H9 (cell line): ENCODE data around the gene LGALS9. TPM values are rescaled to one million over a fixed set of nuclear protein-coding genes. Genes with fewer than 3 reads are reported as not detected.

Source experiments
- DNase-seq: peaks from one replicate; pipeline ENCODE4 v3.0.0-alpha.2; 2017
- H2AFZ ChIP-seq: one replicate; pipeline ENCODE4 v1.6.1; 2013; ENCODE audit warnings: mild to moderate bottlenecking, low read length, control low read depth, moderate library complexity
- H2AK5ac ChIP-seq: 2 replicates; pipeline ENCODE4 v1.6.1; 2013; ENCODE audit warnings: low read length, control low read depth, mixed read lengths; ENCODE audit not compliant: insufficient read length
- H2BK120ac ChIP-seq: one replicate; pipeline ENCODE4 v1.6.1; 2013; ENCODE audit warnings: low read depth, mild to moderate bottlenecking, low read length, control low read depth, inconsistent platforms; ENCODE audit not compliant: poor library complexity, severe bottlenecking
- H2BK12ac ChIP-seq: 2 replicates; pipeline ENCODE4 v1.6.1; 2013; ENCODE audit warnings: low read length, control low read depth, mixed read lengths, low read depth; ENCODE audit not compliant: insufficient read length
- H2BK15ac ChIP-seq: 2 replicates; pipeline ENCODE4 v1.6.1; 2013; ENCODE audit warnings: low read depth, low read length, control low read depth
- H2BK20ac ChIP-seq: one replicate; pipeline ENCODE4 v1.6.1; 2013; ENCODE audit warnings: low read depth, mild to moderate bottlenecking, low read length, control low read depth, inconsistent platforms; ENCODE audit not compliant: poor library complexity, severe bottlenecking
- H2BK5ac ChIP-seq: 2 replicates; pipeline ENCODE4 v1.6.1; 2013; ENCODE audit warnings: low read length, control low read depth, mixed read lengths; ENCODE audit not compliant: insufficient read length
- H3K14ac ChIP-seq: 2 replicates; pipeline ENCODE4 v1.6.1; 2013; ENCODE audit warnings: low read length, control low read depth; ENCODE audit not compliant: insufficient read depth
- H3K18ac ChIP-seq: 2 replicates; pipeline ENCODE4 v1.6.1; 2013; ENCODE audit warnings: low read depth, mild to moderate bottlenecking, mixed read lengths, low read length, control low read depth; ENCODE audit not compliant: insufficient read length
- H3K23ac ChIP-seq: 2 replicates; pipeline ENCODE4 v1.6.1; 2013; ENCODE audit warnings: low read length, control low read depth, mixed read lengths, low read depth; ENCODE audit not compliant: insufficient read length
- H3K23me2 ChIP-seq: 2 replicates; pipeline ENCODE4 v1.6.1; 2013; ENCODE audit warnings: low read depth, mild to moderate bottlenecking, mixed read lengths, low read length, control low read depth; ENCODE audit not compliant: insufficient read length, poor library complexity, severe bottlenecking
- H3K27ac ChIP-seq: 2 replicates; pipeline ENCODE4 v1.5.1; 2013; ENCODE audit warnings: low read length, control low read depth, mixed read lengths, low read depth; ENCODE audit not compliant: insufficient read length
- H3K27me3 ChIP-seq: 2 replicates; pipeline ENCODE4 v1.6.1; 2013; ENCODE audit warnings: low read length, control low read depth, inconsistent platforms; ENCODE audit not compliant: insufficient read depth
- H3K4ac ChIP-seq: 2 replicates; pipeline ENCODE4 v1.6.1; 2013; ENCODE audit warnings: low read depth, mild to moderate bottlenecking, control low read depth, inconsistent platforms, low read length, moderate library complexity
- H3K4me1 ChIP-seq: 2 replicates; pipeline ENCODE4 v1.6.1; 2013; ENCODE audit warnings: low read length, control low read depth, inconsistent platforms; ENCODE audit not compliant: insufficient read depth
- H3K4me2 ChIP-seq: 2 replicates; pipeline ENCODE4 v1.6.1; 2013; ENCODE audit warnings: low read length, control low read depth, mixed read lengths; ENCODE audit not compliant: insufficient read length, insufficient read depth
- H3K56ac ChIP-seq: 2 replicates; pipeline ENCODE4 v1.6.1; 2013; ENCODE audit warnings: low read depth, mild to moderate bottlenecking, mixed read lengths, low read length, control low read depth; ENCODE audit not compliant: insufficient read length
- H3K79me1 ChIP-seq: 2 replicates; pipeline ENCODE4 v1.6.1; 2013; ENCODE audit warnings: low read depth, mild to moderate bottlenecking, moderate library complexity, low read length, control low read depth, inconsistent platforms; ENCODE audit not compliant: insufficient read depth, poor library complexity, severe bottlenecking
- H3K79me2 ChIP-seq: 2 replicates; pipeline ENCODE4 v1.6.1; 2013; ENCODE audit warnings: low read length, control low read depth, inconsistent platforms; ENCODE audit not compliant: insufficient read depth
- H3K9ac ChIP-seq: 2 replicates; pipeline ENCODE4 v1.6.1; 2013; ENCODE audit warnings: low read length, control low read depth, mixed read lengths; ENCODE audit not compliant: insufficient read length; ENCODE audit errors: extremely low read depth
- H3K9me3 ChIP-seq: one replicate; pipeline ENCODE4 v1.6.1; 2013; ENCODE audit warnings: low read depth, low read length, inconsistent platforms; ENCODE audit not compliant: control insufficient read depth
- H3T11ph ChIP-seq: one replicate; pipeline ENCODE4 v1.6.1; 2013; ENCODE audit warnings: mild to moderate bottlenecking, low read length, control low read depth, inconsistent platforms
- H4K20me1 ChIP-seq: one replicate; pipeline ENCODE4 v1.6.1; 2013; ENCODE audit not compliant: control insufficient read depth, insufficient read length, insufficient read depth
- H4K5ac ChIP-seq: 2 replicates; pipeline ENCODE4 v1.6.1; 2013; ENCODE audit warnings: low read depth, mild to moderate bottlenecking, mixed read lengths, low read length, control low read depth; ENCODE audit not compliant: insufficient read length
- H4K8ac ChIP-seq: replicated peaks from 2 replicates; pipeline ENCODE4 v1.6.1; 2013; ENCODE audit warnings: low read length, control low read depth, mixed read lengths, low read depth; ENCODE audit not compliant: insufficient read length
- H4K91ac ChIP-seq: 2 replicates; pipeline ENCODE4 v1.6.1; 2013; ENCODE audit warnings: low read depth, mild to moderate bottlenecking, moderate library complexity, mixed read lengths, low read length, control low read depth; ENCODE audit not compliant: insufficient read length
- H3K27ac Mint-ChIP-seq, 3 experiments: 2 replicates in 2 of 3; 3 replicates in 1 of 3; pipeline ENCODE4 v1.8.0; 2020 to 2021; ENCODE audit warnings: mixed read lengths in 3 of 3, mild to moderate bottlenecking in 1 of 3, moderate library complexity in 1 of 3
- H3K27me3 Mint-ChIP-seq: 2 replicates; pipeline ENCODE4 v1.8.0; 2021; ENCODE audit warnings: low read depth, mild to moderate bottlenecking, moderate library complexity, mixed read lengths
- H3K36me3 Mint-ChIP-seq, 3 experiments: 2 replicates in 2 of 3; 3 replicates in 1 of 3; pipeline ENCODE4 v1.8.0; 2020 to 2021; ENCODE audit warnings: low read depth in 3 of 3, mixed read lengths in 3 of 3; ENCODE audit not compliant: insufficient read depth in 1 of 3
- H3K4me1 Mint-ChIP-seq, 2 experiments: 2 replicates each; pipeline ENCODE4 v1.8.0; 2020; ENCODE audit warnings: mixed read lengths in 2 of 2
- H3K4me3 Mint-ChIP-seq, 2 experiments: 2 replicates in 1 of 2; 3 replicates in 1 of 2; pipeline ENCODE4 v1.8.0; 2020 to 2021; ENCODE audit warnings: mild to moderate bottlenecking in 2 of 2, mixed read lengths in 2 of 2, moderate library complexity in 1 of 2
- H3K9me3 Mint-ChIP-seq, 2 experiments: 2 replicates in 1 of 2; 3 replicates in 1 of 2; pipeline ENCODE4 v1.8.0; 2020; ENCODE audit warnings: mild to moderate bottlenecking in 2 of 2, mixed read lengths in 2 of 2, moderate library complexity in 1 of 2
- CTCF ChIP-seq: fragments of 200-600 bp; sonication (generic); conservative IDR thresholded peaks from 3 replicates; pipeline ENCODE4 v1.8.0; 2021; ENCODE audit warnings: antibody characterized with exemption, mild to moderate bottlenecking
- WGBS: extraction: QIAGEN DNeasy Blood & Tissue Kit; methylation state at CpG from one replicate; pipeline ENCODE4 v1.1.7; 2013; ENCODE audit warnings: missing lambda C conversion rate, low lambda C conversion rate, mixed read lengths; ENCODE audit not compliant: insufficient read length; ENCODE audit errors: extremely low coverage; 5-methylcytosine and 5-hydroxymethylcytosine counted together
- total RNA-seq: library from RNA; stranded (reverse); gene quantifications from 2 replicates; pipeline ENCODE4 v1.2.1, GENCODE V29; 2021

Gene LGALS9
- total RNA-seq, 1 experiment from 2014 or later, result 2.5 TPM

GRCh38 chr17:27650836-27651235 lies 19.8 kb downstream of the LGALS9 start:
- H3K79me2 ChIP-seq, result no peaks in the 10 kb centered on the region
- H3K23me2 ChIP-seq, result no peaks in the 10 kb centered on the region
- no peak overlapping the region for H2BK20ac ChIP-seq
- H3K27ac ChIP-seq, result no peak overlapping the region
- no peak for DNase-seq
- H3K9me3 ChIP-seq, result no peaks in the 10 kb centered on the region
- H3K4me2 ChIP-seq, result no peak overlapping the region
- H3K23ac ChIP-seq, result no peak overlapping the region
- WGBS, result no CpG with 5 or more reads among the region's 11 CpGs
- H3K4ac ChIP-seq, result no peak overlapping the region
- no peak overlapping the region for H2BK5ac ChIP-seq
- no peak overlapping the region for H2AFZ ChIP-seq
- H2BK15ac ChIP-seq, result no peak overlapping the region
- no peak overlapping the region for H3K4me3 Mint-ChIP-seq
- H3K9ac ChIP-seq, result no peak overlapping the region
- H3K27me3 ChIP-seq, result no peaks in the 10 kb centered on the region
- no peaks in the 10 kb centered on the region for H3K36me3 Mint-ChIP-seq
- H3K56ac ChIP-seq, result no peak overlapping the region
- no peak overlapping the region for H2BK120ac ChIP-seq
- H3K27me3 Mint-ChIP-seq, result peaks cover 2% of the 10 kb centered on the region; the same call in 1 of the 2 replicates
- no peaks in the 10 kb centered on the region; the same call in 1 of the 2 replicates for H3K4me1 ChIP-seq
- H3K27ac Mint-ChIP-seq, result no peak overlapping the region; a peak in 1 of 7 replicates
- no peak overlapping the region for H2AK5ac ChIP-seq
- H3T11ph ChIP-seq, result no peak overlapping the region
- no peak overlapping the region for H3K18ac ChIP-seq
- no peak overlapping the region for H3K14ac ChIP-seq
- no peak overlapping the region for H4K5ac ChIP-seq
- H4K91ac ChIP-seq, result no peak overlapping the region
- H3K79me1 ChIP-seq, result no peaks in the 10 kb centered on the region
- H4K20me1 ChIP-seq, result no peaks in the 10 kb centered on the region
- no peak overlapping the region for H2BK12ac ChIP-seq
- no peaks in the 10 kb centered on the region for H3K9me3 Mint-ChIP-seq
- no peak for TF ChIP-seq CTCF
- H3K4me1 Mint-ChIP-seq, result peaks cover 14 to 27% of the 10 kb centered on the region in 2 experiments
- H4K8ac ChIP-seq, result no peak overlapping the region
